Gastrocnemius medialis (tissue), 4 donors: ENCODE measurements around the gene KCNIP3.

Experiments used
- POLR2A ChIP-seq, 2 donors: fragments of 450-650 bp; IDR thresholded peaks; one replicate each; pipeline ENCODE4 v1.6.1; 2017; ENCODE audit warnings: antibody characterized with exemption in 2 of 2, mild to moderate bottlenecking in 2 of 2, moderate library complexity in 2 of 2
- TF ChIP-seq, protein P1 (sequence below), 5 experiments: fragments of 450-650 bp in 3 of 5; fragments of 200-600 bp in 2 of 5; sonication (generic) in 2 of 5; IDR thresholded peaks in 4 of 5; conservative IDR thresholded peaks in 1 of 5; 1 replicate in 4 of 5; 2 replicates in 1 of 5; pipeline ENCODE4 v1.5.1; 2016 to 2019; ENCODE audit warnings: antibody characterized with exemption in 5 of 5, mild to moderate bottlenecking in 3 of 5, moderate library complexity in 3 of 5

DNA sequence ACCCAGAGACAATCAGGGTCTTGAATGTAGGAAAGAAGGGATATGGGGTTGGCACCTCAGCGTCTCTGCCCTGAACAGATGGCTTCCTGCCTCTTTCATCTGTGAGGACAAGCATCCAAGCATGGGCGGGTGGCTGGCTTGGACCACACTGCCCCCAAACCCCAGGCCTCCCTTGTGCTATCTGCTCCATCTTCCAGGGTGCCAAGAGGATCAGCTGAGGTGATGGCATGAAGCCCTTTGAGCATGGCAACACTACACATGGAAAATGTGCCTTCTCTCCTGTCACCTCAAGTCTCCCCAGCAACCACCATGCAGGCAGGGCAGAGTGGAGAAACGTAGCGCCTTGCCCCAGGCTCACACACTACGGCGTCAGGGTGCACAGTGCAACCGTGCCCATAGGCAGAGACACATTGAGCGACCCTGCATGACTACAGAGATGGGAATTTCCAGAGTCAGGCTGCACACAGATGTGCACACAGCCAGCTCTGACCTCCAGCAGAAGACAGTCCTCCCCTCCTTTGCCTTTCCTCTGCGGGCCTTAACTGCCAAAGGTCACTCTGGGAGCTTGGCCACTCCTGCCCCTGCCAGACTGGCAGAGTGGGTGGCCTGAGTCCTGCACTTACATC is 1.5 kb downstream of the KCNIP3 start:
- TF ChIP-seq, protein P1, sequence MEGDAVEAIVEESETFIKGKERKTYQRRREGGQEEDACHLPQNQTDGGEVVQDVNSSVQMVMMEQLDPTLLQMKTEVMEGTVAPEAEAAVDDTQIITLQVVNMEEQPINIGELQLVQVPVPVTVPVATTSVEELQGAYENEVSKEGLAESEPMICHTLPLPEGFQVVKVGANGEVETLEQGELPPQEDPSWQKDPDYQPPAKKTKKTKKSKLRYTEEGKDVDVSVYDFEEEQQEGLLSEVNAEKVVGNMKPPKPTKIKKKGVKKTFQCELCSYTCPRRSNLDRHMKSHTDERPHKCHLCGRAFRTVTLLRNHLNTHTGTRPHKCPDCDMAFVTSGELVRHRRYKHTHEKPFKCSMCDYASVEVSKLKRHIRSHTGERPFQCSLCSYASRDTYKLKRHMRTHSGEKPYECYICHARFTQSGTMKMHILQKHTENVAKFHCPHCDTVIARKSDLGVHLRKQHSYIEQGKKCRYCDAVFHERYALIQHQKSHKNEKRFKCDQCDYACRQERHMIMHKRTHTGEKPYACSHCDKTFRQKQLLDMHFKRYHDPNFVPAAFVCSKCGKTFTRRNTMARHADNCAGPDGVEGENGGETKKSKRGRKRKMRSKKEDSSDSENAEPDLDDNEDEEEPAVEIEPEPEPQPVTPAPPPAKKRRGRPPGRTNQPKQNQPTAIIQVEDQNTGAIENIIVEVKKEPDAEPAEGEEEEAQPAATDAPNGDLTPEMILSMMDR (IDR thresholded peaks at IDR 0.05 in 4 of 5, conservative IDR thresholded peaks at IDR 0.05 in 1 of 5): no peak
- no peak for TF ChIP-seq POLR2A (IDR thresholded peaks at IDR 0.05)
